OCI-LY7 (cell line): ENCODE data around the gene TMLHE.

Source experiments
- EZH2phosphoT487 ChIP-seq: fragments of 200-600 bp; sonication (generic); IDR thresholded peaks from 2 replicates; pipeline ENCODE4 v1.6.1; 2018; ENCODE audit warnings: low read depth, borderline replicate concordance, mild to moderate bottlenecking, mixed run types, antibody characterized with exemption, low read length, moderate library complexity, mixed read lengths
- TF ChIP-seq, protein P1 (sequence below): fragments of 200-600 bp; sonication (generic); conservative IDR thresholded peaks from 2 replicates; pipeline ENCODE4 v1.5.1; 2014; ENCODE audit warnings: mild to moderate bottlenecking, antibody characterized with exemption, low read length, moderate library complexity, mixed read lengths

DNA sequence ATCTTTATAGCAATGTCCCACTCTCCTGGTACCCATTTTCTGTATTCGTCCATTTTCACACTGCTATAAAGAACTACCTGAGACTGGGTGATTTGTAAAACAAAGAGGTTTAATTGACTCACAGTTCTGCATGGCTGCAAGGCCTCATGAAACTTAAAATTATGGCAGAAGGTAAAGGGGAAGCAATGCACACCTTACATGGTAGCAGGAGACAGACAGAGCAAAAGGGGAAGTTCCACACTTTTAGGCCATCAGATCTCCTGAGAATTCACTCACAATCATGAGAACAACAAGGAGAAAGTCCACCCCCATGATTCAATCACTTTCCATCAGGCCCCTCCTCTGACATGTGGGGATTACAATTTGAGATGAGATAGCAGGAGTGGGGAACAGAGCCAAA lies 49.7 kb downstream of the TMLHE start:
- TF ChIP-seq, protein P1, sequence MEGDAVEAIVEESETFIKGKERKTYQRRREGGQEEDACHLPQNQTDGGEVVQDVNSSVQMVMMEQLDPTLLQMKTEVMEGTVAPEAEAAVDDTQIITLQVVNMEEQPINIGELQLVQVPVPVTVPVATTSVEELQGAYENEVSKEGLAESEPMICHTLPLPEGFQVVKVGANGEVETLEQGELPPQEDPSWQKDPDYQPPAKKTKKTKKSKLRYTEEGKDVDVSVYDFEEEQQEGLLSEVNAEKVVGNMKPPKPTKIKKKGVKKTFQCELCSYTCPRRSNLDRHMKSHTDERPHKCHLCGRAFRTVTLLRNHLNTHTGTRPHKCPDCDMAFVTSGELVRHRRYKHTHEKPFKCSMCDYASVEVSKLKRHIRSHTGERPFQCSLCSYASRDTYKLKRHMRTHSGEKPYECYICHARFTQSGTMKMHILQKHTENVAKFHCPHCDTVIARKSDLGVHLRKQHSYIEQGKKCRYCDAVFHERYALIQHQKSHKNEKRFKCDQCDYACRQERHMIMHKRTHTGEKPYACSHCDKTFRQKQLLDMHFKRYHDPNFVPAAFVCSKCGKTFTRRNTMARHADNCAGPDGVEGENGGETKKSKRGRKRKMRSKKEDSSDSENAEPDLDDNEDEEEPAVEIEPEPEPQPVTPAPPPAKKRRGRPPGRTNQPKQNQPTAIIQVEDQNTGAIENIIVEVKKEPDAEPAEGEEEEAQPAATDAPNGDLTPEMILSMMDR: no peak
- TF ChIP-seq EZH2phosphoT487: no peak
